Stimulated activated CD4-positive, alpha-beta T cell treated with anti-CD3 and anti-CD28 coated beads, Interleukin-12 subunit alpha, Interleukin-12 subunit beta, amount 100 ng/mL, for 48 hours (primary cell): ENCODE measurements around the gene KIF22.
A peak's percentile ranks its signal among the peaks of the same experiment; 100 is the strongest.
"Not testable (repeated sequence)": the region's sequence is repeated elsewhere in the genome, so short reads cannot be mapped to it uniquely, and the experiment has no call there.

Experiments used
- DNase-seq, 3 donors: peaks; one replicate each; pipeline ENCODE4 v3.0.0-alpha.2; 2020; ENCODE audit warnings: low read depth in 2 of 3, low spot score in 1 of 3

KIF22 gene

DNA sequence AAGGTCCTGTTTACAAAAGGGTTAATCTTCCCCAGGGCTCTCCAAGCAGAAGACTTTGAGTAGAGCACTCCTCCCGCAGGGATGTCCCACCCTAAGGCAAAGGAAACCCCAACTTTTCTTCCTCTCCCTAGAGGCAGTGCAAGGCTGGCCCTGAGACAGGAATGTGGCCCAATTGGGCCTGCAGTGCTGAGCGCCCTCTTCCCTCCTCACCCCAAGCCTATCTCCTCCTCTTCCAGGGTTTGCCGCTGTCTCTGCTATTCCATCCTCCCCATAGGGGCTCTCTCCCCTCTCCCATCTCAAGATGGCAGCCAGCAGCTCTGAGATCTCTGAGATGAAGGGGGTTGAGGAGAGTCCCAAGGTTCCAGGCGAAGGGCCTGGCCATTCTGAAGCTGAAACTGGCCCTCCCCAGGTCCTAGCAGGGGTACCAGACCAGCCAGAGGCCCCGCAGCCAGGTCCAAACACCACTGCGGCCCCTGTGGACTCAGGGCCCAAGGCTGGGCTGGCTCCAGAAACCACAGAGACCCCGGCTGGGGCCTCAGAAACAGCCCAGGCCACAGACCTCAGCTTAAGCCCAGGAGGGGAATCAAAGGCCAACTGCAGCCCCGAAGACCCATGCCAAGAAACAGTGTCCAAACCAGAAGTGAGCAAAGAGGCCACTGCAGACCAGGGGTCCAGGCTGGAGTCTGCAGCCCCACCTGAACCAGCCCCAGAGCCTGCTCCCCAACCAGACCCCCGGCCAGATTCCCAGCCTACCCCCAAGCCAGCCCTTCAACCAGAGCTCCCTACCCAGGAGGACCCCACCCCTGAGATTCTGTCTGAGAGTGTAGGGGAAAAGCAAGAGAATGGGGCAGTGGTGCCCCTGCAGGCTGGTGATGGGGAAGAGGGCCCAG lies 22.4 kb downstream of the KIF22 start:
- DNase-seq: no peak

- DNase-seq: no peak
These were observed 23.4 kb downstream of the KIF22 start for GRCh38 chr16:29813644-29814562.

GRCh38 chr16:29814592-29814991 lies 24.0 kb downstream of the KIF22 start:
- no peak for DNase-seq

GRCh38 chr16:29815032-29815721 lies 24.6 kb downstream of the KIF22 start:
- DNase-seq: no peak

DNA sequence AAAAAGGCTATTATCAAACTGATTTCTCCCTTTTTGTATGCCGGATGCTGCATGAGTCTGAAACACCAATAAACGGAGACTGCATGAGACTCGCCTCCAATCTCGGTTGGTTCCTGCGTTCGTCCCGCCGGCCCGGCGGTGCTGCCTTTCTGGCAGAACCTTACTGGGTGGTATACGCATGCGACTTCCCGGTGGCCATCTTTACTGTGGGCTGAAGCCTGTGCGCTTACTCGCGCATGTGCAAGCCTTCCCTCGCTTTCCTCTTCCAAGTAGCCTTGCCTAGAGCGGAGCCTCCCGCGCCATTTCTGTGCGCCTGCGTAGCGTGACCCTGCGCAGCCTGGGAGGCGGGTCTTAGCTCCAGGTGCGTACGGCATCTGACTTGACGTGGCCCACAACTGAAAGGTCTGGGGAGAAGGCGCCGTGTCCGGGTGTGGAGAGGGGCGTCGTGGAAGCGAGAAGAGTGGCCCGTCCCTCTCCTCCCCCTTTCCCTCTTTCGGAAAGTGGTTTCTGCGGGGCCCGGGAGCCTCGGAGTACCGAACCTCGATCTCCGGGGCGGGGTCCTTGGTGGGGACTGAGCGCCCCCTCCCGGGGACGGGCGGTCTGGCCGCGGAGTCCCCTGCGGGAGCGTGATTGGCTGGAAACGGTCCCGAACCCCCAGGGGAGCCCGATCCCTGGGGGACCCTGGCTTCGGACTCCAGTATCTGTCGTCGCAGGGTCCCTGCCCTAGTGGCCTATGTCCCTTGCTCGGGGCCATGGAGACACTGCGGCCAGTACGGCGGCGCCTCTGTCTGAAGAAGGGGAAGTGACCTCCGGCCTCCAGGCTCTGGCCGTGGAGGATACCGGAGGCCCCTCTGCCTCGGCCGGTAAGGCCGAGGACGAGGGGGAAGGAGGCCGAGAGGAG lies 25.5 kb downstream of the KIF22 start, which contains the start of gene PAGR1:
Gene PAGR1, plus strand, starts transcription at position 360 of the 901 bp plus-strand sequence. Its CDS starts 374 bp downstream, at position 734.
- peak; percentile 97 to 99 (median 98) for DNase-seq

DNA sequence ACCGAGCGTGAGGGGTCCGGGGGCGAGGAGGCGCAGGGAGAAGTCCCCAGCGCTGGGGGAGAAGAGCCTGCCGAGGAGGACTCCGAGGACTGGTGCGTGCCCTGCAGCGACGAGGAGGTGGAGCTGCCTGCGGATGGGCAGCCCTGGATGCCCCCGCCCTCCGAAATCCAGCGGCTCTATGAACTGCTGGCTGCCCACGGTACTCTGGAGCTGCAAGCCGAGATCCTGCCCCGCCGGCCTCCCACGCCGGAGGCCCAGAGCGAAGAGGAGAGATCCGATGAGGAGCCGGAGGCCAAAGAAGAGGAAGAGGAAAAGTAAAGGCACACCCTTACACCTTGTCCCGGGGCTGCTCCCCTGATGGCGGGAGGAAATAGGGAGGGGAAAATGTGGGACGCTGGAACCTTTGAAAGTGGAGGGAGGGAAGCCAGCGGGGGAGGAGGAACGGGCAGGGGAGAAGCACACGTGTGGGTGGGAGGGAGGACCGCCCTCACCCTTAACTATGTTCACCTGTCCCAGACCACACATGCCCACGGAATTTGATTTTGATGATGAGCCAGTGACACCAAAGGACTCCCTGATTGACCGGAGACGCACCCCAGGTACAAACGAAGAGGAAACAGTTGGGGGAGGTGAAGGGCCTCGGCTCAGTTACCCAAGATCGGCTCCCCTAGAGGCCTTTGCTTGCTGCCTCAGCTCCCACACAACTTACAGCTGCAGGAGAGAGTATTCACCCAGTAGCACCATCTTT lies 26.3 kb downstream of the KIF22 start:
- peak in 1 of 3 donors; percentile 67 for DNase-seq

DNA sequence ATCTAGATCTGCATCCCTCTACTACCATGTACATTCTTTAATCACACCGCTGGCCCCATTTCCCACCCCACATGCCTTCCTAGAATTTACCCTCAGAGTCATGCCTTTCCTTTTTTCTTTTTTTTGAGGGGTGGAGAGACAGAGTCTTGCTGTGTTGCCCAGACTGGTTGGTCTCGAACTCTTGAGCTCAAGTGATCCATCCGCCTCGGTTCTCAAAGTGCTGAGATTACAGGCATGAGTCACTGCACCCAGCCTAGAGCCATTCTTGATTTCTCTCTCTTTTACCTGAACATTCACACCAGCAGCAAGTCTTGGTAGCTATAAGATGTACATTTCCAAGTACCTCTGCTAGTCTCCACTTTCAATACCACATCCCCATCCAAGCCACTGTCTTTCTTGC lies 27.5 kb downstream of the KIF22 start:
- DNase-seq: no peak

DNA sequence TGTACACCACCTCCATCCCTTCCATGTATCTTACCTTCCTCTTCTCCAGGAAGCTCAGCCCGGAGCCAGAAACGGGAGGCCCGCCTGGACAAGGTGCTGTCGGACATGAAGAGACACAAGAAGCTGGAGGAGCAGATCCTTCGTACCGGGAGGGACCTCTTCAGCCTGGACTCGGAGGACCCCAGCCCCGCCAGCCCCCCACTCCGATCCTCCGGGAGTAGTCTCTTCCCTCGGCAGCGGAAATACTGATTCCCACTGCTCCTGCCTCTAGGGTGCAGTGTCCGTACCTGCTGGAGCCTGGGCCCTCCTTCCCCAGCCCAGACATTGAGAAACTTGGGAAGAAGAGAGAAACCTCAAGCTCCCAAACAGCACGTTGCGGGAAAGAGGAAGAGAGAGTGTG lies 29.0 kb downstream of the KIF22 start:
- no peak for DNase-seq

- DNase-seq: no peak
These were observed 29.7 kb downstream of the KIF22 start, which contains the start of gene MVP for GRCh38 chr16:29820271-29820701. MVP (plus strand) TSS chr16:29820462; CDS start chr16:29830550, 10,088 bp downstream.

DNA sequence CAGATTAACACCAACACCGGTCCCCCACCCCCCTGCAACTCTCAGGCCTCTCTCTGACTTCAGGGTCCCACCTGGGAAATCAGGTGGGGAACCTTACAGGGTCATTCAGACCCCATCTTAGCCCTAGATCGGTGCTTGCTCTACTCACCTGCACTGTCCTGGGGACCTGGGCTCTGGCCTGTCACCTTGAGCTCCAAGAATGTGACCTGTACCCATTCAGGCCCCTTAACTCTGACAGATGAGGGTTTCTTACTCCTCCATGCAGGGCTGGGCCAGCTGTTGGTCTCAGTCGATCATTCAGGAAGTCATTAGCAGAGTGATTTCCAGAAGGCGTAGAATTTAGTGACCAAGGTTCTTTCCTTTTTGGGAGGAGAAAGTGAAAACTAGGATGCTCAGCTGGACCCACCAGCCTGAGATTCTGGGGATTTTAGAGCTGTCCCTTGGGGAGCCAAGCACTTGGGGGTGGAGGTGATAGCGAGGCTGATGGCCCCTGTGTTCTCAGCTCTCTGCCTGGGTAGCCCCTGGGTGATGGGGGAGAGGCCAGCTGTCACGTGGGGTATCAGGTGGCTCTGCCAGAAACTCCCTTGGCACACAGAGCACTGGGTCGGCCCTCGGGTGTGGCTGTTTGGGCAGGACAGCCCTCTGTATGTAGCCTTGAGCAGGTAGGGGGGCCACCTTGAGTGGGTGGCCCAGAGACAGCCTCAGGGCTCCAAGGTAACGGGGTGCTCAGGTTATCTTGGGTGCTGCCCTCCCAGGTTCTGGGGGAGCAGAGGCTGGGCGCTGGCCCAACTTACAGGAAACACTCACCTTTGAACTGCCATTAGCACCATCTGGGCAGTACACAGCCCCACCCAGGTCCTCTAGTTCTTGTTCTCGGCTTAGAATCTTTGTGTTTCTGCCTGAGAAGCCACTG lies 30.4 kb downstream of the KIF22 start:
- DNase-seq: no peak

- DNase-seq: no peak
These were observed 31.1 kb downstream of the KIF22 start for GRCh38 chr16:29821643-29822115.

DNA sequence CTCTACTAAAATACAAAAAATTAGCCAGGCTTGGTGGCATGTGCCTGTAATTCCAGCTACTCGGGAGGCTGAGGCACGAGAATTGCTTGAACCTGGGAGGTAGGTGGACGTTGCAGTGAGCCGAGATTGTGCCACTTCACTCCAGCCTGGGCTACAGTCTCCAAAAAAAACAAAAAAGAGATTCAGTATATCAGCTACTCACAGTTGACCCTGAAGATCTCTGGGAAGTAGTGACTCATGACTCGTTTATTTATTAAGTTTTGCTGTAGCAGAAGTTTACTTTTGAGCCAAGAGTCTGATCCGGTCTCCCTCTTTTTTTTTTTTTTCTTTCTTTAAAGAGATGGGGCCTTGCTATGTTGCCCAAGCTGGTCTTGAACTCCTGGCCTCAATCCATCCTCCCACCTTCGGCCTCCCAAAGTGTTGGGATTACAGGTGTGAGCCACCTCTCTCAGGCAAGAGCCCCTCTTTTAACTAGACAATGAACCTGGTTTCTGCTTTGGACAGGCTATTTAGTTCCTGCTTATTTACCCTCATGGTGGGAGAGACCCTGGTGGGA lies 34.1 kb downstream of the KIF22 start:
- DNase-seq: no peak

GRCh38 chr16:29825145-29826044 lies 34.8 kb downstream of the KIF22 start:
- no peak for DNase-seq

GRCh38 chr16:29826342-29826695 lies 35.8 kb downstream of the KIF22 start:
- DNase-seq: no peak

DNA sequence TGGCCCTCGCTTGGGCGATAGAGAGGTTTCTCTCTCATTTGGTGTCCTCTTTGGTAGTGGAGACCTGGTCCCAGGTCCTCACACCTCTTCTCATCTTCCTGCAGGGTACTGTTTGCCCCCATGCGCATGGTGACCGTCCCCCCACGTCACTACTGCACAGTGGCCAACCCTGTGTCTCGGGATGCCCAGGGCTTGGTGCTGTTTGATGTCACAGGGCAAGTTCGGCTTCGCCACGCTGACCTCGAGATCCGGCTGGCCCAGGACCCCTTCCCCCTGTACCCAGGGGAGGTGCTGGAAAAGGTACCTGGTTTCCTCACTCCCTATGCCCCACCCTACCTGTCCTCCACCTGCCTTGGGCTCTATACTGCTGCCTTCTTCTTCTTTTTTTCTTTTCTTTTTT lies 40.2 kb downstream of the KIF22 start:
- DNase-seq: no peak

DNA sequence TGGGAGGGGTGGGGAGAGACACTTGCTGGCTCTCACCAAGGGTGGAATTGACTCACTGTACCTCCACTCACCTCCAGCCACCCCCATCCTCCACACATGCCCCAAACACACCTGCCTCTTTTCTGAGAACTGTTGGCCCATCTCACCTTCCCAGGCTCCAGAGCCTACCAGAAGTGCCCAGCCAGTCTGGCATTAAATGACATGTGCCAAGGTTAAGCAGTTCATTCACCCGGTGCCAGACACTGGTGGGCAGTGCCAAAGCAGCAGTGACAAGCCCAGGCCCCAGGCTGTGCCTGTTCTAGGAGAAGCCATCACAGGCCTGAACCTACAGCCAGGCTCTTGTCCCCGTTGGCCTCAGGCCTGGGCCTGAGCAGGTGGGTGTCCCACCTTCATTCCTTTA lies 40.9 kb downstream of the KIF22 start:
- DNase-seq: no peak

- DNase-seq: not testable (repeated sequence)
These were observed 42.7 kb downstream of the KIF22 start for GRCh38 chr16:29833219-29833618.
